ENCODE measurements around the gene MAPK10.
"Not testable (repeated sequence)": the region's sequence is repeated elsewhere in the genome, so short reads cannot be mapped to it uniquely, and the experiment has no call there.

MAPK10 gene

GRCh38 chr4:86178211-86178610 lies 181.6 kb downstream of the MAPK10 start:
- no peak for DNase-seq

- DNase-seq = no peak
These were observed 185.3 kb downstream of the MAPK10 start for GRCh38 chr4:86174506-86174905.

- not testable (repeated sequence) for DNase-seq
These were observed 191.5 kb downstream of the MAPK10 start for GRCh38 chr4:86168335-86168734.

- no peak for DNase-seq
These were observed 199.4 kb downstream of the MAPK10 start for GRCh38 chr4:86160426-86160825.

DNA sequence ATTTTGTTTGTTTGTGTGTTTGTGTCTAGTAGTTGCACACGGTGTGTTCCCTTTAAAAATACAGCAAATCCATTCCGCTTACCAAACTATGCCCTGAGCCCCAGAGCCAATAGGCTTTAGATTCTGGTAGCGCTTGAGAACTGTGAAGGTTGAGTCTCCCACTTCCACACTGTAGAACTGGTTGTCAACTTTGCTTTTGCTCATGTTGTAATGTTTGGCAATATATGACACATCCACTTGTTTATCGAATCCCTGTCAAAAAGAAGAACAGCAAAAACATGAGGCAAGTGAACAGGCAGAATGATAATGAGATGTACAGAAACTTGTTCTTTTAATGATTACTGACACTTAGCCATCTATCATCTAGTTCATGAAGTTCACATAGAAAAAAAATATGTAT lies 200.6 kb downstream of the MAPK10 start:
- no peak for DNase-seq

DNA sequence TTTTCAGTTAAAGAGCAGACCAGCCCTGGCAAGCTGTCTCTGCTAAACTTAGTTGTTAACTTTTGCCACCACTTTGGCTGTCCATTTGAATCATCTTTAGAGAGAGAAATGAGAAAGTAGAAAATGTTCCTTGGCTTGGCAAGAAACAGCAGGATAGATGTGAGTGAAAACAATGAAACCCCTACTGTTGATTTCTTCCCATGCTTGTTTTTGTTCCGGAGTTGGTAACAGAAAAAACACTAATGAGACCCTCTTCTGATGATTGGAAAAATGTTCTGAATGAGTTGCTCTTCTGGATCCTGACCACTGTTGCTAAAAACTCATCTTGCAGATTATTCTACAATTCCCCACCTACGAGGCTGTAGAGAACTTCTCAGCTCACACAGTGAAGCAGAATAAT lies 203.3 kb downstream of the MAPK10 start:
- DNase-seq = no peak

GRCh38 chr4:86155766-86156165 lies 204.1 kb downstream of the MAPK10 start:
- DNase-seq = no peak

- no peak for DNase-seq
These were observed 207.4 kb downstream of the MAPK10 start for GRCh38 chr4:86152454-86152853.

- no peak for DNase-seq
These were observed 208.7 kb downstream of the MAPK10 start for GRCh38 chr4:86151196-86151595.

- DNase-seq = no peak
These were observed 218.7 kb downstream of the MAPK10 start for GRCh38 chr4:86141161-86141560.

GRCh38 chr4:86132468-86132867 lies 227.4 kb downstream of the MAPK10 start:
- no peak for DNase-seq

GRCh38 chr4:86131456-86131855 lies 228.4 kb downstream of the MAPK10 start:
- no peak for DNase-seq

- DNase-seq = no peak
These were observed 229.5 kb downstream of the MAPK10 start for GRCh38 chr4:86130160-86130933.

- DNase-seq = no peak
These were observed 230.3 kb downstream of the MAPK10 start for GRCh38 chr4:86129546-86129945.

DNA sequence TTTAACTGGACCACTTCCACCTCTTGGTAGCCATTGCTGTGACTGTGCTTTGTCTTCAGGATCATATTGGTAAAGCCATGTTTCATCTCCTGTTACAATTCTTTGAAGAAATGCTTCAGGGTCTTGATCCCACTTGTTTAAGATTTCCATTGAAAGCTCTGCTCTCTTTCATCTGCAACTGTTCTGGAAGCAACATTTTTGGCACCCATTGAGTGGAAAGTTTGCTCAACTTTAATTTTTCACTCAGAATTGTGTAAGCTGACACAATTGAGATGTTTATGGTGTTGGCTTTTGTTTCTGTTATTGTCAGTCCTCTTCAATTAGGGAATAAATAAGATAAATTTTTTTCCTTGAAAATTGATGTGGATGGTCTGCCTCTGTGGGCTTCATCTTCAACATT lies 237.4 kb downstream of the MAPK10 start:
- no peak for DNase-seq

DNA sequence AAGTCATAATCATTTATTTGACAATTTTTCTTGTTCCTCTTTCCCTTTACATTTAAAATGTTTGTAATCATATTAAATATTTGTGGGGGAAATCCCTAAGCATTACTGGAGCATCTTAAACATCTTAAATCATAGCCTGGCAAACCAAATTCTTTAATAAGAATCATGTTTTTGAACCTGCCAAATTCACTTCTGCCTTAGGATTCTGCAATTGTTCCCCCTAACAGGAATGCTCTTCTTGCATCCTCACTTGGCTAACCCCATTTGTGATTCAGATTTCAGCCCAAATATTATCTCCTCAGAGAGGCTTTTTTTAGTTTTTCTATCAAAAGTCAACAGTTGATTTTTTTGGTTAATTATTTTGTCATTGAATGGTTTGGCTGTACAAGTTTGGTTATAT lies 241.1 kb downstream of the MAPK10 start:
- no peak for DNase-seq

GRCh38 chr4:86117705-86118302 lies 242.0 kb downstream of the MAPK10 start:
- DNase-seq = no peak

- DNase-seq = no peak
These were observed 245.3 kb downstream of the MAPK10 start for GRCh38 chr4:86114563-86114962.

- DNase-seq = no peak
These were observed 251.0 kb downstream of the MAPK10 start for GRCh38 chr4:86108834-86109233.

GRCh38 chr4:86108137-86108536 lies 251.7 kb downstream of the MAPK10 start:
- no peak for DNase-seq

- DNase-seq = no peak
These were observed 252.7 kb downstream of the MAPK10 start for GRCh38 chr4:86107112-86107511.

DNA sequence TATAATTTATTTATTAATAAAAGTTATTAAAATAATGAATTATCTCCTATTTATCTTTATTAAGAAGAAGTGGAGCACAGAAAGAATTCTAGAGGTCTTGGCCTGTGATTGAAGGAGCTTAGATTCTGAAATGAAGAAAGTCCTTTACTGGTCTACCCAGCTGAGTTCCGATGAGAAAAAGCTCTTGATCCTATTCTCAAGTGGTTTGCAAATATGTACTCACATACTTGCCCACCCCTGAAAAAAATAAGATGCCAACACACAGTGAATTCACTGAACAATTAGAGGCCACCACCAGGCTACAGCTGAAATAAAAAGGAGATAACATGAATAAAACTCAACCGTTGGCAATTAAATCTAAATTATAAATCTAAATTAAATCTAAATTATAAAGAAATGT lies 253.4 kb downstream of the MAPK10 start:
- no peak for DNase-seq

DNA sequence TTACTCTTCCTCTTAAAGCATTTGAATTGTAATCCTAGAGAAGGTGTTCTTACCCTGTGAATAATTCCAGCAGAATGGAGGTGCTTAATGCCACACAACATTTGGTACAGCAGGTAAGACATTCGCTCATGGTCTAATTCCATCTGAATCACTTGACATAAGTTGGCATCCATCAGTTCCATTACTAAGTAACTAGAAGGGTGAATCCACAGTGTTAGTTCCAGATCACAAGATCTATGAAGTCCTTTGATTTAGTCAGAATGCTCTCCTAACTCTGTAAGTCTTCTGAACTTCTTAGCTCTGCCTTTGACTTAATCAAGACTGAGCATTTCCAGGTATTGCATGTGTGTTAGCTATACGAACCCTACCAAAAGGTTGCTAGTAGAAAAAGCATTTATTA lies 258.0 kb downstream of the MAPK10 start:
- DNase-seq = no peak

GRCh38 chr4:86101410-86101809 lies 258.4 kb downstream of the MAPK10 start:
- DNase-seq = no peak

All from inflammatory macrophage treated with lipopolysaccharide for 1 hour (primary cell).